ENCODE results near the gene PLXNA4.

DNA sequence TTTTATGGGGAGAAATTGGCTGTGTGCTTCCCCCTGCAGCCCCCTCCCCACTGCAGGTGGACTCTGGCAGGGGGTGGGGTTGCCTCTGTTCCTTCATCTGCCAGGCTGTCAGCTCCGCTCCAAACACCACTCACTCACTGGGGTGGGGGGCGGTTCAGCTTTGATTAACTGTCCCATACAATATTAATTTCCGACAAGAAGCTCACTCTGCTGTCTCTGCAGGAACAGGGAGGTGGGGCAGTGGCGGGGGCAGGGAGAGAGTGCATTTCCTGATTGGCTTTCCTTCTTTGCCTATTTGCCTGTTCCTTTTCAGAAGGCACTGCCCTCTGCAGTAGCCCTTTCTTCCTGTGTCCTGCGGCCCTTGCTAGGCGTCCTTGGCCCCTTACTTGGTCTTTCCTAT is 500.8 kb downstream of the PLXNA4 start:
- TF ChIP-seq, protein P1, sequence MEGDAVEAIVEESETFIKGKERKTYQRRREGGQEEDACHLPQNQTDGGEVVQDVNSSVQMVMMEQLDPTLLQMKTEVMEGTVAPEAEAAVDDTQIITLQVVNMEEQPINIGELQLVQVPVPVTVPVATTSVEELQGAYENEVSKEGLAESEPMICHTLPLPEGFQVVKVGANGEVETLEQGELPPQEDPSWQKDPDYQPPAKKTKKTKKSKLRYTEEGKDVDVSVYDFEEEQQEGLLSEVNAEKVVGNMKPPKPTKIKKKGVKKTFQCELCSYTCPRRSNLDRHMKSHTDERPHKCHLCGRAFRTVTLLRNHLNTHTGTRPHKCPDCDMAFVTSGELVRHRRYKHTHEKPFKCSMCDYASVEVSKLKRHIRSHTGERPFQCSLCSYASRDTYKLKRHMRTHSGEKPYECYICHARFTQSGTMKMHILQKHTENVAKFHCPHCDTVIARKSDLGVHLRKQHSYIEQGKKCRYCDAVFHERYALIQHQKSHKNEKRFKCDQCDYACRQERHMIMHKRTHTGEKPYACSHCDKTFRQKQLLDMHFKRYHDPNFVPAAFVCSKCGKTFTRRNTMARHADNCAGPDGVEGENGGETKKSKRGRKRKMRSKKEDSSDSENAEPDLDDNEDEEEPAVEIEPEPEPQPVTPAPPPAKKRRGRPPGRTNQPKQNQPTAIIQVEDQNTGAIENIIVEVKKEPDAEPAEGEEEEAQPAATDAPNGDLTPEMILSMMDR (conservative IDR thresholded peaks at IDR 0.05; ENCODE audit: low read depth, low read length), result no peak
- no peak for TF ChIP-seq EZH2 (IDR thresholded peaks at IDR 0.05; ENCODE audit: borderline replicate concordance, low read depth, low read length, poor library complexity, severe bottlenecking)

All from A673 (cell line).